Suprapubic skin (tissue), 4 donors: Measurements from ENCODE around the gene MTA1. TPM values are rescaled to one million over a fixed set of nuclear protein-coding genes. Genes with fewer than 3 reads are reported as not detected.

Source experiments
- DNase-seq, 2 donors: peaks; one replicate each; pipeline ENCODE4 v3.0.0-alpha.2; 2019; ENCODE audit warnings: low spot score in 2 of 2
- H3K27ac ChIP-seq: fragments of 200-600 bp; sonication (generic); one replicate; pipeline ENCODE4 v1.5.1; 2019
- H3K27me3 ChIP-seq: fragments of 200-600 bp; sonication (generic); one replicate; pipeline ENCODE4 v1.5.1; 2019
- H3K36me3 ChIP-seq: fragments of 200-600 bp; sonication (generic); one replicate; pipeline ENCODE4 v1.5.1; 2019
- H3K4me1 ChIP-seq: fragments of 200-600 bp; sonication (generic); one replicate; pipeline ENCODE4 v1.5.1; 2019
- H3K4me3 ChIP-seq: fragments of 200-600 bp; sonication (generic); one replicate; pipeline ENCODE4 v1.5.1; 2019; ENCODE audit warnings: mild to moderate bottlenecking
- H3K9me3 ChIP-seq: fragments of 200-600 bp; sonication (generic); one replicate; pipeline ENCODE4 v1.5.1; 2019
- CTCF ChIP-seq, 2 donors: fragments of 200-600 bp in 1 of 2; fragments of 450-650 bp in 1 of 2; sonication (generic) in 1 of 2; IDR thresholded peaks; one replicate each; pipeline ENCODE4 v1.5.1; 2016 to 2019; ENCODE audit warnings: antibody characterized with exemption in 2 of 2, mild to moderate bottlenecking in 1 of 2, moderate library complexity in 1 of 2
- EP300 ChIP-seq: sonication (generic); formaldehyde crosslinking; IDR thresholded peaks from one replicate; pipeline ENCODE4 v1.6.1; 2017; ENCODE audit warnings: antibody characterized with exemption
- POLR2A ChIP-seq, 2 donors: fragments of 450-650 bp; IDR thresholded peaks; one replicate each; pipeline ENCODE4 v1.6.1; 2017; ENCODE audit warnings: antibody characterized with exemption in 2 of 2, mild to moderate bottlenecking in 2 of 2, moderate library complexity in 2 of 2
- POLR2AphosphoS5 ChIP-seq, 3 donors: sonication (generic); formaldehyde crosslinking; IDR thresholded peaks; one replicate each; pipeline ENCODE4 v1.6.1; 2017; ENCODE audit warnings: antibody characterized with exemption in 3 of 3
- WGBS: methylation state at CpG from one replicate; pipeline ENCODE4 v1.1.5; 2018; 5-methylcytosine and 5-hydroxymethylcytosine counted together
- total RNA-seq, 4 donors: library from RNA; depleted of rRNA; stranded (reverse); fragments of >200 nt; gene quantifications; one replicate each; pipeline ENCODE4 v1.1.0, GENCODE V29; 2016

MTA1 gene
- total RNA-seq, 4 donors from 2014 or later = 38.1 to 107 (median 59.5) TPM

GRCh38 chr14:105385322-105385637 is 34.3 kb upstream of the MTA1 start:
- Histone ChIP-seq H3K27me3 (no peaks in the 10 kb centered on the region), H3K4me3 (no peak overlapping the region), H3K4me1 (peaks cover 45% of the 10 kb centered on the region), H3K27ac (no peak overlapping the region), H3K9me3 (no peaks in the 10 kb centered on the region), H3K36me3 (peaks cover 60% of the 10 kb centered on the region)
- no CpG with 5 or more reads among the region's 19 CpGs for whole genome bisulfite sequencing
- DNase-seq = no peak
- TF ChIP-seq CTCF (IDR thresholded peaks at IDR 0.05) (no peak), EP300 (no peak), POLR2AphosphoS5 (IDR thresholded peaks at IDR 0.05) (no peak), POLR2A (IDR thresholded peaks at IDR 0.05) (no peak)

- Histone ChIP-seq H3K4me3 (no peak overlapping the region), H3K27ac (no peak overlapping the region), H3K4me1 (peaks cover 49% of the 10 kb centered on the region), H3K27me3 (no peaks in the 10 kb centered on the region), H3K9me3 (no peaks in the 10 kb centered on the region), H3K36me3 (peaks cover 60% of the 10 kb centered on the region)
- TF ChIP-seq POLR2A (IDR thresholded peaks at IDR 0.05) = no peak
- TF ChIP-seq CTCF (IDR thresholded peaks at IDR 0.05) = no peak
- no peak for TF ChIP-seq POLR2AphosphoS5 (IDR thresholded peaks at IDR 0.05)
- TF ChIP-seq EP300 = no peak
- DNase-seq = peak in 1 of 2 donors; percentile 74
- 84% methylated on average over 18 of the region's 22 CpGs for WGBS
These were observed 33.8 kb upstream of the MTA1 start for GRCh38 chr14:105385698-105386365.

- no peaks in the 10 kb centered on the region for H3K27me3 ChIP-seq
- no peak overlapping the region for H3K4me3 ChIP-seq
- DNase-seq = no peak
- H3K4me1 ChIP-seq = peaks cover 49% of the 10 kb centered on the region
- H3K9me3 ChIP-seq = no peaks in the 10 kb centered on the region
- no peak overlapping the region for H3K27ac ChIP-seq
- TF ChIP-seq CTCF (IDR thresholded peaks at IDR 0.05) (no peak), POLR2A (IDR thresholded peaks at IDR 0.05) (no peak), POLR2AphosphoS5 (IDR thresholded peaks at IDR 0.05) (no peak), EP300 (no peak)
- peaks cover 56% of the 10 kb centered on the region for H3K36me3 ChIP-seq
- WGBS = 80% methylated on average over 7 of the region's 33 CpGs
These were observed 32.8 kb upstream of the MTA1 start for GRCh38 chr14:105386581-105387529.

GRCh38 chr14:105387530-105387922 is 32.1 kb upstream of the MTA1 start:
- H3K36me3 ChIP-seq = peaks cover 53% of the 10 kb centered on the region

More at GRCh38 chr14:105387530-105387922, 32.1 kb upstream of the MTA1 start:
- H3K4me3 ChIP-seq = no peak overlapping the region
- no peak for DNase-seq
- H3K9me3 ChIP-seq = no peaks in the 10 kb centered on the region
- TF ChIP-seq POLR2AphosphoS5 (IDR thresholded peaks at IDR 0.05) = no peak
- TF ChIP-seq CTCF (IDR thresholded peaks at IDR 0.05) = no peak
- TF ChIP-seq EP300 = no peak
- TF ChIP-seq POLR2A (IDR thresholded peaks at IDR 0.05) = no peak
- H3K27me3 ChIP-seq = no peaks in the 10 kb centered on the region
- 40% methylated on average over 1 of the region's 10 CpGs for WGBS
- H3K4me1 ChIP-seq = peaks cover 49% of the 10 kb centered on the region
- H3K27ac ChIP-seq = no peak overlapping the region
